Pancreas (tissue), 10 donors: ENCODE results near the gene SPACA4. TPM values are rescaled to one million over a fixed set of nuclear protein-coding genes. Genes with fewer than 3 reads are reported as not detected.

Source experiments
- ATAC-seq, 4 donors: fragments of 200-7000 bp; cut with Tn5 transposase; one replicate each; pipeline versions ENCODE4 v1.8.0 to v1.9.1; 2020; ENCODE audit warnings: mild to moderate bottlenecking in 4 of 4, moderate library complexity in 4 of 4
- DNase-seq, 6 donors: peaks; one replicate each; pipeline ENCODE4 v3.0.0-alpha.2; 2020
- FAIRE-seq: peaks from 2 replicates; lab custom pipeline; 2012; peaks lifted over from hg19 to GRCh38; lab: Jason Lieb, UNC
- H3K27ac ChIP-seq, 4 donors: fragments of 200-600 bp; sonication (generic); 1 replicate in 3 of 4; 2 replicates in 1 of 4; pipeline versions ENCODE4 v1.5.0 to v1.8.0; 2020
- H3K27me3 ChIP-seq, 4 donors: fragments of 200-600 bp; one replicate each; pipeline ENCODE4 v1.8.0; 2021
- H3K36me3 ChIP-seq, 3 donors: fragments of 200-600 bp; sonication (generic) in 1 of 3; one replicate each; pipeline versions ENCODE4 v1.5.0 to v1.8.0; 2020 to 2021
- H3K4me1 ChIP-seq, 3 donors: fragments of 200-600 bp; one replicate each; pipeline ENCODE4 v1.8.0; 2021
- H3K4me3 ChIP-seq, 4 donors: fragments of 200-600 bp; sonication (generic) in 2 of 4; one replicate each; pipeline versions ENCODE4 v1.5.0 to v1.8.0; 2020 to 2021
- H3K9me3 ChIP-seq, 4 donors: fragments of 200-600 bp; one replicate each; pipeline ENCODE4 v1.8.0; 2021
- WGBS, 2 donors: extraction: QIAGEN DNeasy Blood & Tissue Kit; methylation state at CpG; one replicate each; pipeline ENCODE4 v1.1.7; 2013; 5-methylcytosine and 5-hydroxymethylcytosine counted together
- intact Hi-C, 3 donors: fragments of 100-400 bp; cut with DNase I; formaldehyde crosslinking; loops; one replicate each; pipeline versions ENCODE4 v1.11.1 to v1.14.2; 2022
- polyA plus RNA-seq, 2 donors: library from polyadenylated mRNA; stranded (reverse); fragments of 200-250 nt; gene quantifications; one replicate each; pipeline ENCODE4 v1.2.3, GENCODE V29; 2013
- total RNA-seq, 6 donors: library from RNA; stranded (reverse); fragmentation: NEBNext Ultra II Directional in 4 of 6; extraction: Animal tissue kit (Norgen Biotek cat#: 25700) in 4 of 6; gene quantifications; one replicate each; pipeline versions ENCODE4 v1.2.1 to v1.2.4, GENCODE V29; 2021 to 2023
- TF ChIP-seq, protein P1 (sequence below), 4 donors: fragments of 200-600 bp; sonication (generic) in 3 of 4; IDR thresholded peaks; one replicate each; pipeline versions ENCODE4 v1.5.0 to v1.8.0; 2021; ENCODE audit warnings: antibody characterized with exemption in 4 of 4
- donor health status: healthy with polysubstance abuse.
- donor health status: DM: no; HTN: no; CAD: no; lungs with moderate emphysema.
- donor health status: DM: no; HTN: no; CAD: no.
- donor health status: control.
- donor health status: control.
- donor health status: Bipolar disorder and iron deficiency.
- donor health status: DM: yes; HTN: yes; CAD: no.
- donor health status: DM: no; HTN: no; CAD: no.
- donor health status: DM: no; HTN: no; CAD: no.
- donor health status: DM: yes; HTN: yes; CAD: no.

SPACA4 gene
- total and polyA plus RNA-seq, 8 donors, result 0.12 TPM; not detected in 7

DNA sequence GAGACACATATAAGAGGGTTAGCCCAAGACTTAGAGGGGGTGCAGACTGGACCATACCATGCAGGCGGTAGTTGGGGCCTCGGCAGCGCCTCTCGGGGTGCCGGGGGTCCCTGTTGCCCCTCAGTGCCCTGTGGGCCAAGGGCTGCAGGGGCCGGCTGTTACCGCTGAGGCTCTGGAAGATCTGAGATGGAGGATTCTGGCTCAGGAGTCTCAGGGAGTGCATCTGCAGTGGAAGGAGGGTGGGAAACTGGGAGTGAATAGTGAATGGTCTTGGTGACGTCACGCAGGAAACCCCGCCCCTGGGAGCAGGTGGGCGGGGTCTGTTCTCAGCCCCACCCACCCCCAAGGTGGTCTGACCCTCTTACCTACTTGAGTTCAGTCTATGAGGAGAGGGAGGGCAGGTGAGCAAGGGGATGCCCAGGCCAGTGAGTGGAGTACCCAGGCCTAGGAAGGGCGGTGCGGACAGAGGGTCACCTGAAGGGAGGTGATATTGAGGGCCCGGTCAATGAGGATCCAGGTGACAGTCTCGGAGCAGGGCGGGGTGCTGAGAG lies 32.4 kb downstream of the SPACA4 start:
- no peak for ATAC-seq
- H3K4me3 ChIP-seq, result no peak overlapping the region

DNA sequence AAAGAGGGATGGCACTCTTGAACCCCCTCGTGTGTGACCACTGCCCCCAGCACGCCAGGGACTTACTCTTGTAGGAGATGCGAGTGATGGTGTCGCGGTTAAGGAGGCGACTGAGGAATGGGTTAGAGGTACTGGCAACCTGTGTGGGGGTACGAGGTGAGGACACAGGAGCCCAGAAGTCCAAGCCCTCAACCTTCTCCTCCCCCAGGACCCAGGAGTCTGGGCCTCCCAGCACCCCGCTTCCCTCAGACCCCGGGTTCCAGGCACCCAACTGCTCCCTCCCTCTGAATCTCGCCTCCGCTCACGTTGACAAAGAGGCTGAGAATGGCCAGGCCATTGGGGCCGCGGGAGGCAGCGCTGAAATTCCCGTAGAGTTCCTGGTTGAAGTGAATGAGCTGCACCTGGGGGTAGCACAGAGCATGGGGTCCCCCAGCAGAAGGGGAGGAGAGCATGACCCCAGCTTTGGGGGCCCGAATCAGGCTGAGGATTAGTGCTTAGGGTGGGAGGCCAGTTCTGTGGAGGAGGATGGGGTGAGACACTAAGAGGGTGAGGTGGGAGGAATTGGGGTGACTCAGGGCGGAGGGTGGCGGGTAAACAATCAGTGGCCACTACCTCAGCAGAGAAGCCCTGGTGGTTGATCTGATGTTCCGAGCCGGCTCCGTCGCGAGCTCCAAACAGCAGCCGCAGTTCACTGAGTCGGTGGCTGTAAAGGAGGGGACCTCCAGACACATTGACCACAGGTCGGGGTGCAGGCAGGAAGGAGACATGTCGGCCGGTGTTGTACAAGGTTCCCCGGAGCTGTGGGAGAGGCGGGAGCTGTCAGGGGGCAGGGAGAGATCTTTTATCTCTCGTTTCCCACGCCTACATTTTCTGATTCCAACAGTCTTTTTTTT lies 33.2 kb downstream of the SPACA4 start:
- intact Hi-C loops, result loop anchor here in 1 of 3 donors (10.0 kb wide), 1 partner anchor 205 kb away; no protein-coding TSS in a partner anchor
- H3K4me1 ChIP-seq, result peaks cover 6 to 10% (median 8%) of the 10 kb centered on the region in 3 donors
- no peak for ATAC-seq
- H3K36me3 ChIP-seq, result no peaks in the 10 kb centered on the region
- no peak overlapping the region for H3K27ac ChIP-seq
- DNase-seq, result peak in 3 of 6 donors; percentile 48 to 71 (median 58)
- no peaks in the 10 kb centered on the region for H3K9me3 ChIP-seq
- TF ChIP-seq, protein P1, sequence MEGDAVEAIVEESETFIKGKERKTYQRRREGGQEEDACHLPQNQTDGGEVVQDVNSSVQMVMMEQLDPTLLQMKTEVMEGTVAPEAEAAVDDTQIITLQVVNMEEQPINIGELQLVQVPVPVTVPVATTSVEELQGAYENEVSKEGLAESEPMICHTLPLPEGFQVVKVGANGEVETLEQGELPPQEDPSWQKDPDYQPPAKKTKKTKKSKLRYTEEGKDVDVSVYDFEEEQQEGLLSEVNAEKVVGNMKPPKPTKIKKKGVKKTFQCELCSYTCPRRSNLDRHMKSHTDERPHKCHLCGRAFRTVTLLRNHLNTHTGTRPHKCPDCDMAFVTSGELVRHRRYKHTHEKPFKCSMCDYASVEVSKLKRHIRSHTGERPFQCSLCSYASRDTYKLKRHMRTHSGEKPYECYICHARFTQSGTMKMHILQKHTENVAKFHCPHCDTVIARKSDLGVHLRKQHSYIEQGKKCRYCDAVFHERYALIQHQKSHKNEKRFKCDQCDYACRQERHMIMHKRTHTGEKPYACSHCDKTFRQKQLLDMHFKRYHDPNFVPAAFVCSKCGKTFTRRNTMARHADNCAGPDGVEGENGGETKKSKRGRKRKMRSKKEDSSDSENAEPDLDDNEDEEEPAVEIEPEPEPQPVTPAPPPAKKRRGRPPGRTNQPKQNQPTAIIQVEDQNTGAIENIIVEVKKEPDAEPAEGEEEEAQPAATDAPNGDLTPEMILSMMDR (IDR thresholded peaks at IDR 0.05), result no peak
- no peak overlapping the region for H3K4me3 ChIP-seq
- FAIRE-seq, result no peak
- WGBS, 2 donors, result 59 to 66% methylated on average over 33 of the region's 33 CpGs
- H3K27me3 ChIP-seq, result no peaks in the 10 kb centered on the region

More for the DNA sequence above, 32.4 kb downstream of the SPACA4 start:
- 75 to 80% methylated on average over 16 of the region's 16 CpGs for WGBS, 2 donors
- TF ChIP-seq, protein P1 (IDR thresholded peaks at IDR 0.05), result no peak
- H3K27me3 ChIP-seq, result no peaks in the 10 kb centered on the region
- peak in 5 of 6 donors; percentile 53 to 79 (median 64) for DNase-seq
- peak overlapping the region in 3 of 4 donors; percentile 49 to 97 (median 90) for H3K27ac ChIP-seq
- H3K4me1 ChIP-seq, result peaks cover 10 to 16% (median 11%) of the 10 kb centered on the region in 3 donors
- intact Hi-C loops, result no loop called here
- no peak for FAIRE-seq
- no peaks in the 10 kb centered on the region for H3K36me3 ChIP-seq
- no peaks in the 10 kb centered on the region for H3K9me3 ChIP-seq

DNA sequence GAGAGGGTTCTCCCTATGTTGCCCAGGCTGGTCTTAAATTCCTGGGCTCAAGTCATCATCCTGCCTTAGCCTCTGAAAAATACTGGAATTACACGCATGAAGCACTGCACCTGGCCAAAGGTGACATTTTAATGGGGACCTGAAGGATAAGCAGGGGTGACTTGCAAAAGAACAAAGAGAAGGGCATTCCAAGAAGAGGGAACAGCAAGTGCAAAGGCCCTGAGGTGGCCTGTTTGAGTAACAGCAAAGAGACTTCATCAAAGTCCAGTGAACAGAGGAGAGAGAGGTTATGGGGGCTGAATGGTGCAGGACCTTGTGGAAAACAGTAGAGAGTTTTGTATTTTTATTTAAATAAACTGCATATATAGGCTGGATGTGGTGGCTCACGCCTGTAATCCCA lies 35.3 kb downstream of the SPACA4 start:
- Histone ChIP-seq H3K9me3 (no peaks in the 10 kb centered on the region), H3K36me3 (no peaks in the 10 kb centered on the region), H3K4me1 (peaks cover 2 to 7% (median 5%) of the 10 kb centered on the region in 3 donors), H3K27me3 (no peaks in the 10 kb centered on the region), H3K27ac (no peak overlapping the region), H3K4me3 (no peak overlapping the region)
- intact Hi-C loops, result loop anchor here in 1 of 3 donors (10.0 kb wide), 1 partner anchor 203 kb away; no protein-coding TSS in a partner anchor
- FAIRE-seq (no peak), ATAC-seq (no peak), DNase-seq (no peak)
- WGBS, 2 donors, result 91 to 98% methylated on average over 2 of the region's 2 CpGs
- TF ChIP-seq, protein P1 (IDR thresholded peaks at IDR 0.05), result no peak

DNA sequence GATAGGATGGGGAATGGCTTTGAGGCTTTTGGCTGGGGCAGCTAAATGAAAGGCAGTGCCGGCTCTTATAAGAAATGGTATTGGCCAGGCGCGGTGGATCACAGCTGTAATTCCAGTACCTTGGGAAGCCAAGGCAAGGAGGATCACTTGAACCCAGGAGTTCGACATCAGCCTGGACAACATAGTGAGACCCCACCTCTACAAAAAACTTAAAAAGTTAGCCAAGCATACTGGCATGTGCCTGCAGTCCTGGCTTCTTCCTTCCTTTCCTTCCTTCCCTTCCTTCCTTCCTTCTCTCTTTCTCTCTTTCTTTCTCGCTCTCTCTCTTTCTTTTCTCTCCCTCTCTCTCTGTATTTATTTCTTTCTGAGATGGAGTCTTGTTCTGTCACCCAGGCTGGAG lies 36.3 kb downstream of the SPACA4 start:
- intact Hi-C loops, result loop anchor here in 1 of 3 donors (10.0 kb wide), 1 partner anchor 202 kb away; no protein-coding TSS in a partner anchor
- FAIRE-seq, result no peak

More for the DNA sequence above, 36.3 kb downstream of the SPACA4 start:
- Histone ChIP-seq H3K36me3 (no peaks in the 10 kb centered on the region), H3K4me3 (no peak overlapping the region), H3K27me3 (no peaks in the 10 kb centered on the region), H3K27ac (no peak overlapping the region), H3K9me3 (no peaks in the 10 kb centered on the region), H3K4me1 (peaks cover 2 to 7% (median 5%) of the 10 kb centered on the region in 3 donors)
- DNase-seq (no peak), ATAC-seq (no peak)
- 89 to 91% methylated on average over 5 of the region's 5 CpGs for WGBS, 2 donors
- TF ChIP-seq, protein P1 (IDR thresholded peaks at IDR 0.05), result no peak
